ENCODE data around the gene LBHD2.
"Not testable (repeated sequence)": the region's sequence is repeated elsewhere in the genome, so short reads cannot be mapped to it uniquely, and the experiment has no call there.

Gene LBHD2

DNA sequence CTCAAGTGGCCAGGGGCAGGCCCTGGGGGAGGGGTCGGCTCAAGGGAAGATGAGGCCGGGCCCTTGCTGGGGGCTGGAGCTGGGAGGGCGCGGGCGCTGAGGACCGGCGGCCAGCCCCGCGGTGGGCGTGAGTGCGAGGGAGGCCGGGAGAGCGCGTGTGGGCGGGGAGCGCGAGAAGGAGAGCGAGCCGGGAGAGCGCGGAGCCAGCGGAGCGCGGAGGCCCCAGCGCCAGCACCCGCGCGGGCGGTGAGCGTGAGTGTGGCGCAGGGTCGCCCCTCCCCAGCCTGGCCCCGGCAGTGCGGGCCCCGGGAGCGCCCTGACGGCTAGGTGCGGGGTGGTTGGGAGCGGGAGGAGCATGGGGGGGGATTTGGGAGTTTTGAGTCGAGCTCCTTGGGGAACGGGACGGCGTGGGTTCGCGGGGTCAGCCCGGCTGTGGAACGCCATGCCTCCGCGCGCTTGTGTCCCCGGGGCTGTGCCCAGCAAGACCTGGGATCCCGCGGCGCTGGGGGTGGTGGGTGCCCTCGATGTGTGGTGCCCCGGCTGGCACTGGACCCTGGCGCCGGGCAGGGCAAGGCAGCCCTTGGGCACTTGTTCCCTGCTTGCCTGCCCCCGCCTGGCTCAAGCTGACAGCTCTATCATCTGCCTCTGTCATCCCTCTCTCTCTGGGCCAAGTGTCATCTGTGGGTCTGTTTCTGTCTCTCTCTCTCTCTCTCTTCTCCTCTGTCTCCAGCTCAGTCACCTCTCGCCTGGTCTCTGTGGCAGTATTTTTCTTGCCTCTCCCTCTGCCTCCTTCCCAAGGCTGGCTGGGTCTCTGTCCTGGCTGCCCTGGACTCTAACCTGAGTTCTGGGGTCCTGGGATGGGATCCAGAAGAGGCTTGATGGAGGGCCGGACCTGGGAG is at the start of gene LBHD2:
Gene LBHD2 (plus strand): TSS at position 190 of the 899 bp plus-strand sequence. CDS start 1,803 bp downstream, outside the sequence.
- DNase-seq (ENCODE audit: low spot score): no peak

DNA sequence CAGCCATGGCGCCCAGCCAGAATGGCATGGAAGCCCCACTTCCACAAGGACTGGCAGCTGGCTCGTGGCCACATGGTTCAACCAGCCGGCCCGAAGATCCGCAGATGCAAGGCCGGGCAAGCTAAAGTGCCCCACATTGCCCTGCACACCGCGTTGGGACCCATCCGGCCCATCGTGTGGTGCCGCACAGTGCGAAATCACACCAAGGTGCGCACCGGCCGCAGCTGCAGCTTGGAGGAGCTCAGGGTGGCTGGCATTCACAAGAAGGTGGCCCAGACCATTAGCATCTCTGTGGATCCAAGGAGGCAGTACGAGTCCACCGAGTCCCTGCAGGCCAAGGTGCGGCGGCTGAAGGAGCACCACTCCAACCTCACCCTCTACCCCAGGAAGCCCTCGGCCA is 42.5 kb upstream of the LBHD2 start:
- DNase-seq (ENCODE audit: low spot score): no peak

DNA sequence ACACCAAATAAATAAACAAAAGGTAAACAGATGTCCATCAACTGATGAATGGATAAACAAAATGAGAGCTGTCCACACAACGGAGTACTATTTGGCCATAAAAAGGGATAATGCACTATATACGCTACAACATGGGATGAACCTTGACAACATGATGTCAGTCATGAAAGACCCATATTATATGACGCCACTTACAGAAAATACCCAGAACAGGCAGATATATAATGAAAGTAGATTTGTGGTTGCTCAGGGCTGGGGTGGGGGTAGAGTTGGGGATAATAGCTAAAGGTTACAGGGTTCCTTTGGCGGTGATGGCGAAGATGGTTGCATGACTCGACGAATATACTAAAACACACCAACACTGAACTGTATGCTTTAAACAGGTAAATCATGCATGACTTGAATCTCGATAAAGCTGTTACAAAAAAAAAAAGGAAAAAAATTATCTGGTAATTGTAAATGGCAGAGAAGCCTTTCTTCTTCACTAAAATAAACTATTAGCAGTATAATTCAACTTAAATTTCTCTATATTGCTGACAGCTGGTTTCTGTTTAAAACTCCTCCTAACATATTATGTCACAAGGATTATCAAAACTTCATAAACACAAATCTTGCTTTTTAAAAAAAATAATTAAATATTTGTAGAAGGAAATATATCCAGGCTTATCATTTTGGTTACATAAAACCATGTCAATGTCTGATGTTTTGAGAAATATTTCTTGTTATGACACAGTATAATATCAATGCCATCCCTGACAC is 40.6 kb upstream of the LBHD2 start:
- DNase-seq (ENCODE audit: low spot score): no peak

DNA sequence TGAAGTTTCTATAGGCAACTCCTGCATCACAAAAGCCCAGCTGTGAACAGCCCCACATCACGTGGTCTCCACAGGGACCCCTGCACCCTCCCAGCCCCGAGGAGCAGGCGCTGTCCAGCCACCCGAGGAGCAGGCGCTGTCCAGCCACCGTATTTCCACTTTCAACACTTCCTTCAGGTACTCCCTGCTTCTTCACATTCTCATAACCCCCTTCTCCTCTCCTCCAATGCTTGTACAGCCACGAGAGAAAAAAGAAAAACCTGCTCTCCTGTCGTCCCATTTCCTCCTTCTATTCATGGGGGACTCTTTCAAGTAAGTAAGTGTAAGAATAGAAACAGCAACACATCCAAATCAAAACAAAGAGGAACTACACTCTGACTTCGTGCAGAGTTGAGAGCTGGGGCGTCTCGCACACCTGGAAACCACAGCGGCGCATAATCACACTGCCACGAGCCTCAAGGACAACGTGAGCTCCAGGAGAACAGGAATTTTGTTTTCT is 38.6 kb upstream of the LBHD2 start:
- DNase-seq (ENCODE audit: low spot score): peak; percentile 15

DNA sequence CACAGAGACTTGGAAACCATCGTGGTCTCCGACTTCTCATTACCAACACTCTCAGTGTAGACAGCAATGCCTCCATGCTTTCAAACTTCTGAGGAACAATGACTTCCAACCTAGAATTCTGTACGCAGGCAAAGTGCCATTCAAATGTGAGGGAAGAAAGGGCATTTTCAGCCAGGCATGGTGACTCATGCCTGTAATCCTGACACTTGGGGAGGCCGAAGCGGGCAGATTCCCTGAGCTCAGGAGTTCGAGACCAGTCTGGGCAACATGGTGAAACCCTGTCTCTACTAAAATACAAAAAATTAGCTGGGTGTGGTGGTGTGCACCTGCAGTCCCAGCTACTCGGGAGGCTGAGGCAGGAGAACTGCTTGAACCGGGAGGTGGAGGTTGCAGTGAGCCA is 36.6 kb upstream of the LBHD2 start:
- DNase-seq (ENCODE audit: low spot score): not testable (repeated sequence)

DNA sequence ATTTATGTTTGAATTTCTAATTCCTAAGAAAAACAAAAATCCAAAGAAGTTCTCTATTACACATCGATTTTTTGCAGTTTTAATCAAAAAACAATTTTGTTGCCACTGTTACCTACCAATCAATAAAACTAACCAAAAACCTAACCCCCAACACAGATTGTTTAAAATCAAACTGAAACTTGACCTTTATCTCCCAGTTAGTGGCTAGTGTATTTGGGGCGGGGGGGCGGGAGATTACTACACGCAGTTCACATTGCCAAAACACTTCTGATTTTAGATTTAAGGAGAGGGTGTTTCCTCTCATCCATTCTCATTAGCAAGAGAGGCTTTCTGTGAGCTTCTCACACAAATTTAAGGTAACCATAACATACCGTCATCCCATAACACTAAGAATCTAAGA is 33.1 kb upstream of the LBHD2 start:
- DNase-seq (ENCODE audit: low spot score): no peak

DNA sequence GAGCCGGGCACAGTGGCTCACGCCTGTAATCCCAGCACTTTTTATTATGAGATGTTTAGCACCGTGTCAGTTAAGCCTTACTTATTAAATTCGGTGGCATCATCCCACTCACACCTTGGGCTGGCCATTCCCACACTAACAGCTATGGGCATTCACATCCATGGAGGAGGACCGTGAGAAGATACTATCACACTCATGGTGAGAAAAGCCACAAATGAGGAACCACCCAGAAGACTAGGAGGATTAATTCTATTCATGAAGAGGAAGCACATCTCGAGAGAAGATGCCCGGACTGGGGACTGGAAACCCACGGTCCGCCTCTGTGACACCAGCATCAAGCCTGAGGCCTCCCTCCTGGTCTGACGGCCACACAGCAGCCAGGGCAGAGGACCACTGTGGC is 31.6 kb upstream of the LBHD2 start:
- no peak for DNase-seq (ENCODE audit: low spot score)

DNA sequence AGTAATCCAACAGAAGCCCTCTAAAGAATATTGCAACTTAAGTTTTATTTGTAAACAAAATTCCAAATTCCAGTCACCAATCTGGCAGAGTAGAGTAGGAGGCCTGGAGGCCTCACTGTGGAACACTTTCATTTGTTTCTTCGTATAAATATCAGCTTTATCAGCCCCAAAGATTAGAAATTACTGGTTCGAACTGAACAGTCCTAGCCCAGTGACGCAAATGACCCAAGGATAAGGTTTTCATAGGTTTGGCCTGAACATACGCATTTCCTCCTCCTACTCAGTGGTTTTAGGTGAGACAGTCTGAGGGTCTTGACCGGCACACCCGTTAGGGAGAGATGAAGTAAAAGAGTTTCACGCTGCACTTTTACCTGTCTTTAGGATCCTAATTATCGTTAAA is 28.3 kb upstream of the LBHD2 start:
- DNase-seq (ENCODE audit: low spot score): no peak

DNA sequence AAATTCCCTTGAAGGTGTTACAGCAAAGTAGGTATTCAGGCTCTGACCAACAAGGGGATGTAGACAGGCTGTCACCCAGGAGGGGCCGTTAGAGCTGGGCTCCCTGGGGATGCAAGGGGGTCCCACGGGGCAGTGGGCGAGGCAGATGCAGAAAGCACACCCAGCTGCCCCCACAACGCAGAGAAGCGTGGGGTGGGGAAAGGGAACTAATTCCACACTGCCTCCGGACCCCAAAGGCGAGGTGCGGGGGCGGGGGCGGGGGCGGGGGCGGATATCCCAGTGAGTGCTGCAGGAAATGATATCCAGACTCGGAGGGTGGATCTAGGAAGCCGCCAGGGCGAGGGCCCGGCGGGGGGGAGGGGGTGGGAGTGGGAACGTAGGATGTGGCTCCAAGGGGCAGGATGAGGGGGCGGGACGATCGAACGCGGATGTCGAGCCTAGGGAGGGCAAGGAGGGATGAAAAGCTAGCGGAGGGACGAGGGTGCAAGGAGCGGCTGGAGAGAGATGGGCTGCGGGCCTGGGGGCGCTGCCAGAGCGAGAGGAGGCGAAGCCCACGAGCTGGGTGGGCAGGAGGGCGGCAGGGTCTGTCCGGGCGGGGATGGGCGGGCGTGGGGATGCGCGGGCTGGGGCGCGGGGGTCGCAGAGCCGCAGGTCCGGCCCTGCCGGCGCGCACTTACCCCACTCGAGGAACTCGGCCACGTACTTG is 27.5 kb upstream of the LBHD2 start:
- DNase-seq (ENCODE audit: low spot score): no peak

DNA sequence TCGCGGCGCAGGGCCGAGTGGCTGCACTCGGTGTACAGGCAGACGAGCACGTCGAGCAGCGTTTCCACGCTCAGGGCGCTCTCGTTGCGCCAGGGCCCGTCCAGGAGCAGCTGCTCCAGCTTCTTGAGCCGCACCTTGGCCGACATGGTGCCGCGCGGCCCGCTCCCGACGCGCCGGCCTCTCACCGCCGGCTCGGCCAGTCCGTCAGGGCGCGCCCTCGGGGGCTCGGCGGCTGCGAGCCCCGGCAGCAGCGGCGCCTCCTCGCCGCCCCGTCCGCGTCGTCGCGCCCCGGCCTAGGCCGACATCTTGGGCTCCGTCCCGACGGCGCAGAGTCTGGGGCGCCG is 27.0 kb upstream of the LBHD2 start:
- no peak for DNase-seq (ENCODE audit: low spot score)

DNA sequence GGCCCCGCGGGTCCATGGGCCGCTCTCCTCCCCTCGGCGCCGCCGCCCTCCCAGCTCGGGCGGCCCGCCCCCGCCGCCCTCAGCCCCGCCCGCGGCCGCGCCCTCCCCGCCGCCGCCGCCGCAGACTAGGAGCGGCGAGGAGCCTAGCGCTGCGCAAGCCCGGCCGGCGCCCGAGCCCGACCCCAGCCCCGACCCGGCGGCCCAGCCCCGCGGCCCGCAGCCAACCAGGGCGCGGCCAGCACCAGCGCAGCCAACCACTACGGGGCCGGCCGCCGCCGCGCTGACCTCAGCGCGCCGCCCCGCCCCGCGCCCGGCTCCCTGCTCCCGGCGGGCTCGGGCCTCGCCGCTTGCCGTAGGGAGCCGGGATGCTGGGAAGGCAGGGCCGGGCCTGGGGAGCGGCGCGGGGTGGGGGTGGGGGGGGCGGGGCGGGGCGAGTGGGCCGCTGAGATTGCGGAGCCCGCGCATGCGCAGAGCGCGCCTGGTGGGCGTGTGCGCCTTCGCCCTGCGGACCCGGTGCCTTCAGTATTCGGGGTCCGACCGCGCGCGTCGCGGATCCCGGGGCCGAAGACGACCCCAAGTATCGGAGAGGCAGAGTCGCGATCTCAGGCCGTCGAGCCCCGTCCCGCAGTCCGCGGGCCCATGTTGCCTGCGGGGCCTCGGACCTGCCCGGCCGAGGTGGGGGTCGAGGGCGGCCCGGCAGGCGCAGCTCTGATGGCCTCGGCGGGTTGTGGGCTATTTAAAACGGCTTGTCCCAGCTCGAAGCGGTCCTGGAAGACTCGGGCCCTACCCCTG is 26.4 kb upstream of the LBHD2 start, which contains the start of gene CDC42BPB:
Gene CDC42BPB (minus strand): TSS at position 178 of the 792 bp plus-strand sequence. CDS start 376 bp downstream, outside the sequence.
- no peak for DNase-seq (ENCODE audit: low spot score)

DNA sequence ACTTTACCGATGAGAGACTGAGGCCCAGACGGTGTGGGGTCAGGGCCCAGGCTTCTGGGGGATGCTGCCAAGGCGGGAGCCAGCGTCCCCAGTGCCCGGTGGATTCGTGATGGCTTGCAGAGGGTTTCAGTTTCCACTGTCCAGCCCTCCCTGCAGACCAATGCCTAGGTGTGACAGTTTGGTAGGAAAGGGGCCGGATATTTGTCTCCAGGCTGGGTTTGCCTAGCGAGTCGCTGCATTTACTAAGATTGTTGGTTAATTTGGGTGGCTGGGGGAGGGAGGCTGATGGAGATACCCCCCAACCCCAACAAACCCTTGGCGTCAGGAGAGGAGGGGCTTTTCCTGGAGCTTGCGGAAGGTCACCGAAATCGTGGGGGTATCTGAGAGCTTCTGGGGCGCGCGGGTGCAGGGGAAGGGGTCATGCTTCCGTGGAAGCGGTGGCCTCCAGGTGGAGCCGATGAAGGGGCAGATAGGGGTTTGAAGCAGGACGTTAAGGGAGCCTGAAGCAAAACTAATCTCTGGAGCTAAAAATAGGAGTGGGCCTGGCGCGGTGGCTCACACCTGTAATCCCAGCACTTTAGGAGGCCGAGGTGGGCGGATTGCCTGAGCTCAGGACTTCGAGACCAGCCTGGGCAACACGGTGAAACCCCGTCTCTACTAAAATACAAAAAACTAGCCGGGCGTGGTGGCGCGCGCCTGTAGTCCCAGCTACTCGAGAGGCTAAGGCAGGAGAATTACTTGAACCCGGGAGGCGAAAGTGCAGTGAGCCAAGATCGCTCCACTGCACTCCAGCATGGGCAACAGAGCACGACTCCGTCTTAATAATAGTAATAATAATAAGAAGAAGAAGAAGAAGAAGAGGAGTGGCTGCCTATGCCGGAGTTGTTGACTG is 25.6 kb upstream of the LBHD2 start:
- no peak for DNase-seq (ENCODE audit: low spot score)

DNA sequence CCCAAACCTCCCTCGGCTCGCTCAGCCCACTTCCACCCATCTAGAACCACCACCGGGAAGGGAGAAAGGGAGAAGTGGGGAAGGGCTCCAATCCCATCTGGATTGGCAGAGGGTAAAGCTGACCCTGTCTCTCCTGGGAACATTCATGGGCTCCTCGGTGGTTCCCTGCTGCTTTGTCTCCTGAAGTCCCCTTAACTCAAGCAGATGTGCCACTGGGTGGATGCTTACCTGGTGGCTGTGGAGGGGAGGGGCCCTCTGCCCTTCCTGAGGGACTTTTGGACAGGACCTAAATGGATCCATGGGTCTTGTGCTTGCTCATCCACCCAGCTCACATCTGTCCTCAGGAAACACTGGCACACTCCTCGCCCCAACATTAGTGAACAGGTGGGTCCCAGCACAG is 24.5 kb upstream of the LBHD2 start:
- DNase-seq (ENCODE audit: low spot score): no peak

DNA sequence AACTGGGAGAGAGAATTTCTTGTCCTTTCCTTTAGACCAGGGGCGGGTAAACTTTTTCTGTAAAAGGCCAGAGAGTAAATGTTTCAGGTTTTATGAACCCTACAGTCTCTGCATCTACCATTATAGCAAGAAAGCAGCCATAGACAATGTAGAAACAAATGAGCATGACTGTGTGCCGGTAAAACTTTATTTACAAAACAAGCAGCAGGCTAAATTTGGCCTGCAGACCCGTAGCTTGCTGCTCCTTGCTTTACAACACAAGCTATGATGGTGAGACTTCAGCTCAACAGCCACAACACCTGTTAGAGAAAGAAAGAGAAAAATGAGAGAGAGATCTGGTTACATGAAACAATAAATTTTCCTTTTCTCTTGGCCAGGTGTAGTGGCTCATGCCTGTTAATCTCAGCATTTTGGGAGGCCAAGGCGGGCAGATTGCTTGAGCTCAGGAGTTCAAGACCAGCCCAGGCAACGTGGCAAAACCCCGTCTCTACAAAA is 22.5 kb upstream of the LBHD2 start:
- no peak for DNase-seq (ENCODE audit: low spot score)

DNA sequence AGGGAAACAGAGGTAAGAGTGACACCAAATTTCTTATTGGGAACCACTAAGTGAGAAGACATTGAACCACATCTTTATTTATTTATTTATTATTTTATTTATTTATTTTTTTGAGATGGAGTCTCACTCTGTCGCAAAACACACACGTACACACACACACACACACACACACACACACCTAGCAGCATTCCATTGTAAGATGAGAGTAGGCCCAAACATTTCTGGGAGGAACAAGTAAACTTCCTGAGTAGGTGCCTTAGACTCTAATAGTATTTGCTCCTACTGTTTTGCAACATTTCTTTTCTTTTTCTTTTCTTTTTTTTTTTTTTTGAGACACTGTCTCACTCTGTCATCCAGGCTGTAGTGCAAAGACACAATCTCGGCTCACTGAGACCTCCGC is 19.6 kb upstream of the LBHD2 start:
- DNase-seq (ENCODE audit: low spot score): no peak

DNA sequence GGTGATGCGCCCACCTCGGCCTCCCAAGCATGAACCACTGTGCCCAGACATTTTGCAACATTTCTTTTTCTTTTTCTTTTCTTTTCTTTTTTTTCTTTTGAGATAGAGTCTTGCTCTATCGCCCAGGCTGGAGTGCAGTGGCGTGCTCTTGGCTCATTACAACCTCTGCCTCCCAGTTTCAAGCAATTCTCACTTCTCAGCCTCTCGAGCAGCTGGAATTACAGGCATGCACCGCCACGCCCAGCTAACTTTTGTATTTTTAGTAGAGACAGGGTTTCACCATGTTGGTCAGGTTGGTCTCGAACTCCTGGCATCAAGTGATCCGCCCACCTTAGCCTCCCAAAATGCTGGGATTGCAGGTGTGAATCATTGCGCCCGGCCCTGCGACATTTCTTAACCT is 19.0 kb upstream of the LBHD2 start:
- DNase-seq (ENCODE audit: low spot score): no peak

DNA sequence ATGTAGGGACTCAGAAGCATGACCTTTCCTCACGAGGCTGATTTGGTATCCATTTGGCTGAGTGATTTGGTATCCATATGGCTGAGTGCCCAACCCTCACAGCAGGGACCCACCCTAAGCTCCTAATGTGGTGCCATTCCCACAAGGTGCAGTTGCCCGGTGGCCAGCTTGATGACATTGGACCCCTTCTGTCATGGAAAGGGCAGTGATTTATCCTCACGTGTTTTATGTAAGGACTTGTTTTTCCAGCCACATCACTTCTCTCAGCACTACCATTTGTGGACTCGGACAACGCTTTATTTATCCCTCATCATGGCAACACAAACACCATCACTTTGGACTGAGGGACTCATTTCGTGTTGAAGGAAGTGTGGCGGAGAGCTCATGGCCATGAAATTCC is 18.1 kb upstream of the LBHD2 start:
- no peak for DNase-seq (ENCODE audit: low spot score)

DNA sequence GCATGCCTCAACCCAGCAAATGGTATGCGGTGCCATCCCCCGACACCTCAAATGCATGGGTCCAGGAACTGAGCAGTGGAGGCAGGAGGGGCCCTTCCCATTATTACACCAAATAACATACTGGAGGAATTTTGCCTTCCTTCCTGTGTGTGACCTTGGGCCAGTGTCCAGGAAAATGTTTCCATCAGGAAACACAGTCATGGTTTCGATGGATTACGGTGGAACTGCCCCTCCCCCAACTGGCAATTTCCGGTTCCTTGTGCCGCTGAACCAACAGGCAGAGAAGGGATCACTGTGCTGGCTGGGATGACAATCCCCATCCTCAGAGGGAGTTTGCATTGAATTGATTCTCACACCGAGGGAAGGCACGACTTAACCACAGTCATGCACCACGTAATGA is 17.6 kb upstream of the LBHD2 start:
- DNase-seq (ENCODE audit: low spot score): no peak

DNA sequence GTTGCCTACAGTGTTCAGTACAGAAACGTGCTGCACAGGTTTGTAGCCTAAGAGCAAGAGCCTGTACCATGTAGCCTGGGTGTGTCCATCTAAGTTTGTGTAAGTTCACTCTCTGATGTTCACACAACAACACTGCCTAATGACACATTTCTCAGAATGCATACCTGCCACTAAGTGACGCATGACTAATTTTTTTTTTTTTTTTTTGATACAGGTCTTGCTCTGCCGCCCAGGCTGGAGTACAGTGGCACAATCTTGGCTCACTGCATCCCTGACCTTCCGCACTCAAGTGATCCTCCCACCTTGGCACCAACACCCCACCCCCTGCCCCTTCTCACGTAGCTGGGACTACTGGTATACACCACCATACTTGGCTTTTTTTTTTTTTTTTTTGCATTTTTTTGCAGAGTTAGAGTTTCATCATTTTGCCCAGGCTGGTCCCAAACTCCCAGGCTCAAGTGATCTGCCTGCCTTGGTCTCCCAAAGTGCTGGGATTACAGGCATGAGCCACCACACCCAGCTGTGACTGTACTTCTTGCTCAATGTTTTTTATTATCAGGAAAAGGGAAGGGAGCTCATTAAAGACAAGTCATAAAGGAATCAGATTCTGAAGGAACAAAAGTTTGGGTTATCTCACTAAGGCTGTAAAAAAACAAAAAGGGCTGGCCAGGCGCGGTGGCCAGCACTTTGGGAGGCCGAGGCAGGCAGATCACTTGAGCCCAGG is 16.6 kb upstream of the LBHD2 start:
- no peak for DNase-seq (ENCODE audit: low spot score)
